ENCODE measurements around the gene EXOG.

- TF ChIP-seq CTCF (IDR thresholded peaks at IDR 0.05) = no peak
- no peak for TF ChIP-seq POLR2A (IDR thresholded peaks at IDR 0.05)
- no peak for TF ChIP-seq EP300 (IDR thresholded peaks at IDR 0.05; ENCODE audit: low read depth)
- TF ChIP-seq POLR2AphosphoS5 (IDR thresholded peaks at IDR 0.05) = no peak
These were observed 25.9 kb downstream of the EXOG start for GRCh38 chr3:38522002-38522401.
